8988T (cell line): ENCODE data around the gene CD82.
"Not testable (repeated sequence)": the region's sequence is repeated elsewhere in the genome, so short reads cannot be mapped to it uniquely, and the experiment has no call there.

ENCODE experiments used
- DNase-seq: peaks from one replicate; pipeline ENCODE4 v3.0.0; 2011

CD82 gene

DNA sequence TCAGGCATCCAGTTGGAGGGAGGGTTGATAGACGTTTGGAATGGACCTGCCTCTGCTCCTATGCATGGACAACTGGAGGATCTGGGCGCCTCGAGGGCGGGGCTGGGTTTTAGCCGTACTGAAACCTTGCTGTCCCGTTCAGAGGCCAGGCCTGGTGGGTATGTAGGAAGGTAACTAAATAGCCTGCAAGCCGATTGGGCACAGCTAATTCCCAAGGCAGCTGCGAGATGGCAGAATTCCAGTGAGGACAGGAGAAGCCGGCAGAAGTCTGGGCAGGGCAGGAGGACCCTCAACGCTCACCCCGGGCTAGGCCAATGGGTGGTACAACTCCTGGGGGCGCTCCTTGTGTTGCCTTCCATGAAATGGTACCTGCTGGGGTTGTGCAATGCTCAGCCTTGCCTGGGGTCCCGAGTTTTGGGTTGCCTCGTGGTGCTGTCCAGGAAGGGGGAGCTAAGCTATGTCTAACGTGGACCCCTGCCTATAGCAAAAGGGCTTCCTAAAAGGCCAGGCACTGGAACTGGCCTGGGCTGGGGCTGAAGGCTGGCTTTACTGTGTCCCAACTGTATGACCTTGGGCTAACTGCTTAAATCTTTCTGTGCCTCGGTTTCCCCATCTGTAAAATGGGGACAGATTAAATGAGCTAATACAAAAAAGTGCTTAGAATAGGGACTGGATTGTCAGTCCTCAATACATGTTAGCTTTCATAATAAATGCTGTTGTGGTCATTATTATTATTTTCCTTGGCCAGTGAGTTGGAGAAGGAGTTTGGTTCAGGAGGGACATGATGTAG is 30.1 kb upstream of the CD82 start:
- no peak for DNase-seq

DNA sequence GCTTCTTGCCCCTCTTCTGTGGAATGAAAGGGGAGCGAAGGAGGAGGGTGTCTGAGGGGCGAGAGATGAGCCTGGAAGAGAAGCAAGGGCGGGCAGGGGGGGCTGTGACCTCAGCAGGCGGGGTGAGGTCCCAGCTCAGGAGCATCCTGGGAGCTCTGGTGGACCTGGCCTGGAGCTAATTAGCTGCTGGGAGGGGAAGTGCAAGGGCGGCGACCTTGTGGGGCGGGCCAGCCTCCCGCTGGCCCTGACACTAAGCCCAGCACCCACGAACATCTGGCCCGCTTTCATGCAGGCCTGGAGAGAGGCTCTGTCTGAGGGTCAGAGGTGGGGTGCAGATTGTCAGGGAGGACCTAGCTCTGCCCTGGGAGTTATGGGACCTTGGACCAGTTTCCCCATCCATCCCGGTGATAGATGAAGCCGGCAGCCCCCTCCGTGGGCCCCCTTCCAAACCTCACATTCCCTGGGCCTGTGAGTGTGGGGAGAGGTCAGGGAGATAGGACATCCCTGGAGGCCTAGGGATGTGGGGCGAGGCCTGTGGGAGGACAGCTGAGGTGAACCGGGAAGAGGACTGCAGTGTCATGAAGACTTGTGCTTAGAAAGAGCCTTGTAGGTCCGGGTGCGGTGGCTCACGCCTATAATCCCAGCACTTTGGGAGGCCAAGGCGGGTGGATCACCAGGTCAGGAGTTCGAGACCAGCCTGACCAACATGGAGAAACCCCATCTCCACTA is 28.5 kb upstream of the CD82 start:
- DNase-seq, result no peak

DNA sequence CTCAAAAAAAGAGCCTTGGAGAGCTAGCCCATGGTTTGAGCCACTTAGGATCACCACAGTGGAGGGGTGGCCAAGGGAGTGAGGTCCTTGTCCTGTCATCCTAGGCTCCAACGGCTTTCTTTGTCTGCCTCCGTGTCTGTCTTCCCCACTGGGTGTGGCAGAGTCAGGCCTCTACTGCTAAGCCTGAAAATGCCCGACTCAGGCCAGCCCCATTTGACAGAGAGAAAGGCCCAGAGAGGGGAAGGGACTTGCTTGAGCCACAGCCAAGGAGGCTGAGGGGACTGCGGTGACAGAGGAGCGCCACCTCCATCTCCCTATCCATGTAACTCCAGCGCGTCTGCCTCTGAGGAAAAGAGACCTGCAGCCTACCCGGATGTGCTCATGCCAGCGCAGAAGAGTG is 27.8 kb upstream of the CD82 start:
- DNase-seq, result no peak

- peak; percentile 92 for DNase-seq
Measured at GRCh38 chr11:44538375-44539054, 26.9 kb upstream of the CD82 start.

DNA sequence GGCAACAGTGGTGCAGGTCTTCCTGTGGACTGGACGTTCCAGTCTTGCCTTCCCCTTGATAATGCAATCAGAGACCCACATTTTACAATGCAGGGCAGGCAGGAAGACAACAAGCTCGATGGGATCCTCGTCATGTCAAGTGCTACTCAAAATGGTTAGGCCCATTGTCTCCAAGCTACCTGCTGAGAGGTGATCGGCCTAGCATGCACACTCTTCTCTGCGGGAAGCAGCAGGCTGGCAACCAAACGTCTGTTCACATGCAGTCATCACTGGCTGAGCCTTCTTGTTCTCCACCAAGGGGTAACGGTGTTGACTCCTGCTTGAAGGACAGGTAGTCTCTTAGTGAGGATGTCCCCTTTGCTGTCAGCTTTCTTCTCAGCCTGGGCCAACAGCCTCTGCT is 25.5 kb upstream of the CD82 start:
- DNase-seq, result no peak

GRCh38 chr11:44540667-44541066 is 24.8 kb upstream of the CD82 start:
- DNase-seq, result no peak

DNA sequence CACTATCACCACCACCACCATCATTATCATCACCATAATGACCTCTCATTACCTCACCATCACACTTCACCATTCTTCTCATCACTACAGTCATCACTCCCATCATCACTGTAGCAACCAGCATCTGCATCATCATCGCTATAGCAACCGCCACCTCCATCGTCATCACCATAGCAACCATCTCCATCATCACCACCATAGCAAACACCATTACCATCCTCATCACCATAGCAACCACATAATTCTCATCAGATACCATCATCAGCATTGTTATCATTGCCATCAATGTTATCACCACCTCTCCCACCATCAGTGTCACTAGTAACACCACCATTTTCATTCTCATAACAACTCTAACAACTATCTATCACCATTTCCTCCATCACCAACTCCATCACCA is 23.1 kb upstream of the CD82 start:
- no peak for DNase-seq

GRCh38 chr11:44546984-44547383 is 18.5 kb upstream of the CD82 start:
- DNase-seq, result not testable (repeated sequence)

DNA sequence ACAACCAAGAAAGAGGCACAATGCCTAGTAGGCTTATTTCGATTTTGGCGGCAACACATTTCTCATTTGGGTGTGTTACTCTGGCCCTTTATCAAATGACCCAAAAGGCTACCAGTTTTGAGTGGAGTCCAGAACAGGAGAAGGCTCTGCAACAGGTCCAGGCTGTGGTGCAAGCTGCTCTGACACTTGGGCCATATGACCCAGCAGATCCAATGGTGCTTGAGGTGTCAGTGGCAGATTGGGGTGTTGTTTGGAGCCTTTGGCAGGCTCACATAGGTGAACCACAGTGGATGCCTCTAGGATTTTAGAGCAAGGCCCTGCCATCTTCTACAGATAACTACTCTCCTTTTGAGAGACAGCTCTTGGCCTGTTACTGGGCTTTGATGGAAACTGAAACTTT is 17.9 kb upstream of the CD82 start:
- DNase-seq, result not testable (repeated sequence)

- DNase-seq, result no peak
Measured at GRCh38 chr11:44548032-44548695, 17.3 kb upstream of the CD82 start.

- DNase-seq, result not testable (repeated sequence)
Measured at GRCh38 chr11:44548961-44549749, 16.3 kb upstream of the CD82 start.

GRCh38 chr11:44550123-44550522 is 15.3 kb upstream of the CD82 start:
- no peak for DNase-seq

- DNase-seq, result no peak
Measured at GRCh38 chr11:44551456-44552139, 13.9 kb upstream of the CD82 start.

GRCh38 chr11:44555031-44555800 is 10.2 kb upstream of the CD82 start:
- DNase-seq, result no peak

DNA sequence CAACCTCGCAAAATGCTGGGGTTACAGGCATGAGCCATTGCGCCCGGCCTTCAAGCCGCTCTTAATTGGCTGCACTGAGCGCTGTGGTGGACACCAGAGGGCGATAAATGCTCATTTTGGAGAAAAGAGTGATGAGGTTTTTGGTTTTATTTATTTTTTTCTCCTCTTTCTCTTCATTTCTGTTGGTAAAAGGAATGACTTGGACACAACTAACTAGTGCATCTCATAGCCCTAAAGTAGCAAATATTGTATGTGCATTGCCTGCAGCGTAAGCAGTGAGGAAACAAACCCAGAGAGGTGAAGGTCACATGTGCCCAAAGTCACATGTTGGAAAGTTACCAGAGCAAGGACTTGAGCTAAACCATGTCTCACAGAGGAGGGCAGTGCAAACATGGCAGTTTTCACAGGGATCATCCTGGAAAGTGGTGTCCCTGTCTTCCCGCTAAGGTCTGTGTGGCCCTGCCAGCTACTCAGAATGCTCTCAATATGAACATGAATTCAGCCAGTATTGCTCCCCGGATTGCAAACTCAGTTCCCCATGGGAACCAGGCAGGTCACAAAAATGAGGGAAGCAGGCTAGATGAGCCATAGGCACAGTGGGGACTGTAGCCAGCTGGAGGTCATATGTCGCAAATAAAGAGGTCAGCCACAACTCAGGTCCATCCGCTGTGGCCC is 8.6 kb upstream of the CD82 start:
- DNase-seq, result no peak

DNA sequence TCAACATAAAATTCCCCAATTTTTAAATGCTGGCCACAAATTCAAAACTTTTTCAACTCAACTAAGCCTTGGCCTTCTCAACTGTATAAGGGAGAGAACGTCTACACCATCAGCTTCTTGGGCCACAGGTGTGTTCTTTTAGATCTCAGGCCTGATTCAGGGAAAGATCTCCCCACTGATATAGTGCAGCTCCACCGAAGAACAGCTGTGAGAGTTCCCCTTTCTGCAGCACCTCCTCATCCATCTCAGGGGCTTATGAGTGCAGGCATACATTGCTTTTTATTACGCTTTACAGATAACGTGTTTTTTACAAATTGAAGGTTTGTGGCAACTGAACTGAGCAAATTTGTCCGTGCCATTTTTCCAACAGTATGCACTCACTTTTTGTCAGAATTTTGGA is 8.0 kb upstream of the CD82 start:
- DNase-seq, result no peak

- DNase-seq, result no peak
Measured at GRCh38 chr11:44559207-44559939, 6.1 kb upstream of the CD82 start.

GRCh38 chr11:44559940-44560300 is 5.5 kb upstream of the CD82 start:
- not testable (repeated sequence) for DNase-seq

- DNase-seq, result no peak
Measured at GRCh38 chr11:44561275-44561805, 4.1 kb upstream of the CD82 start.
